Suprapubic skin (tissue), 4 donors: ENCODE data around the gene LRRFIP1.

Source experiments
- CTCF ChIP-seq, 2 donors: fragments of 200-600 bp in 1 of 2; fragments of 450-650 bp in 1 of 2; sonication (generic) in 1 of 2; IDR thresholded peaks; one replicate each; pipeline ENCODE4 v1.5.1; 2016 to 2019; ENCODE audit warnings: antibody characterized with exemption in 2 of 2, mild to moderate bottlenecking in 1 of 2, moderate library complexity in 1 of 2
- EP300 ChIP-seq: sonication (generic); formaldehyde crosslinking; IDR thresholded peaks from one replicate; pipeline ENCODE4 v1.6.1; 2017; ENCODE audit warnings: antibody characterized with exemption
- POLR2A ChIP-seq, 2 donors: fragments of 450-650 bp; IDR thresholded peaks; one replicate each; pipeline ENCODE4 v1.6.1; 2017; ENCODE audit warnings: antibody characterized with exemption in 2 of 2, mild to moderate bottlenecking in 2 of 2, moderate library complexity in 2 of 2
- POLR2AphosphoS5 ChIP-seq, 3 donors: sonication (generic); formaldehyde crosslinking; IDR thresholded peaks; one replicate each; pipeline ENCODE4 v1.6.1; 2017; ENCODE audit warnings: antibody characterized with exemption in 3 of 3

- no peak for TF ChIP-seq EP300
- peak; percentile 60 to 88 for TF ChIP-seq CTCF (IDR thresholded peaks at IDR 0.05)
- TF ChIP-seq POLR2A (IDR thresholded peaks at IDR 0.05), result no peak
- peak in 1 of 3 donors; percentile 28 for TF ChIP-seq POLR2AphosphoS5 (IDR thresholded peaks at IDR 0.05)
These were observed 46.0 kb downstream of the LRRFIP1 start for GRCh38 chr2:237673130-237674001.
